ENCODE measurements around the gene GRK5.

Gene GRK5

DNA sequence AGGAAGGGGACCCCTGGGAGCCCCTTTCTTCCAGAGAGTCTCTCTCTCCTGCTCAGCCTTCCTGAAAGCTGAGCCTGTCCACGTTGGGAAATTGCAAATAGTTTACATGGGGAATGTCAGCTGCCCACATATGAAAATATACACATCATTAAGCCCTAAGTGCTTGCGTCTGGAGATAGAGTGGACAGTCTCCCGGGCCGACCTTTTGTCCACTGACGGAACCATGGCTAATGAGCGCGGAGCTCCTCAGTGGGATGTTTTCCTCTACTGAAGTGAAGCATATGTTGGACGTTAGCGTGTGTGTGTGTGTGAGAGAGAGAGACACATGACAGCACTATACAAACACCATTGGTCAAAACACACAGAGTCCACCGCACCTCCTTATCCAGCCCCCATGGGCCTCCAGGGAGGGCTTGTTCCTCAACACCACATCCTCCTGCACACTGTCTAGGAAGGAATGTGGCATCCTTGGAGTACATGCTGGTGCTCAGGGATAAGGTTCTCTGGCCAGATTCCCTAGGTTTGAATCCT, 206.8 kb downstream of the GRK5 start:
- TF ChIP-seq GATA1 (IDR thresholded peaks at IDR 0.05; ENCODE audit: low read depth, low read length) (no peak), POLR2A (IDR thresholded peaks at IDR 0.05; ENCODE audit: low read length) (no peak)
- no peak for DNase-seq

DNA sequence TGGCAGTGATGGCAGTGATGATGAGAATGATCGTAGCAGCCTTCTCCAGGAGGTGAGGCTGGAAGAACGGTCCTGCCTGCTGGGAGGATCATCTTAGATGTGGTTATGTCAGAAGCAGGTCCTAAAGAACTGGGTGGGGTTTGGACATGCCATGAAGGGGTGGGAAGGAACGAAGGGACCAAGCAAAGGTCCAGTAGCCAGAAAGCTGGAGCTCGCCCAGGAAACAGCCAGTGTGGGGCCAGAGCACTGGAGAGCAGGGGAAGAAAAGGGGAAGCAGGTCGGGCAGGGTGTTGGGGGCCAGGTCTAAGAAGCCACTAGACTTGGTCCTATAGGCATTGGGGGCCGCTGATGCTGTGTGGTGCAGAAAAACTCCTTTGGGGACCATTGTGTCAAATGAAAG, 207.8 kb downstream of the GRK5 start:
- no peak for TF ChIP-seq POLR2A (IDR thresholded peaks at IDR 0.05; ENCODE audit: low read length)
- no peak for TF ChIP-seq GATA1 (IDR thresholded peaks at IDR 0.05; ENCODE audit: low read depth, low read length)
- no peak for DNase-seq

DNA sequence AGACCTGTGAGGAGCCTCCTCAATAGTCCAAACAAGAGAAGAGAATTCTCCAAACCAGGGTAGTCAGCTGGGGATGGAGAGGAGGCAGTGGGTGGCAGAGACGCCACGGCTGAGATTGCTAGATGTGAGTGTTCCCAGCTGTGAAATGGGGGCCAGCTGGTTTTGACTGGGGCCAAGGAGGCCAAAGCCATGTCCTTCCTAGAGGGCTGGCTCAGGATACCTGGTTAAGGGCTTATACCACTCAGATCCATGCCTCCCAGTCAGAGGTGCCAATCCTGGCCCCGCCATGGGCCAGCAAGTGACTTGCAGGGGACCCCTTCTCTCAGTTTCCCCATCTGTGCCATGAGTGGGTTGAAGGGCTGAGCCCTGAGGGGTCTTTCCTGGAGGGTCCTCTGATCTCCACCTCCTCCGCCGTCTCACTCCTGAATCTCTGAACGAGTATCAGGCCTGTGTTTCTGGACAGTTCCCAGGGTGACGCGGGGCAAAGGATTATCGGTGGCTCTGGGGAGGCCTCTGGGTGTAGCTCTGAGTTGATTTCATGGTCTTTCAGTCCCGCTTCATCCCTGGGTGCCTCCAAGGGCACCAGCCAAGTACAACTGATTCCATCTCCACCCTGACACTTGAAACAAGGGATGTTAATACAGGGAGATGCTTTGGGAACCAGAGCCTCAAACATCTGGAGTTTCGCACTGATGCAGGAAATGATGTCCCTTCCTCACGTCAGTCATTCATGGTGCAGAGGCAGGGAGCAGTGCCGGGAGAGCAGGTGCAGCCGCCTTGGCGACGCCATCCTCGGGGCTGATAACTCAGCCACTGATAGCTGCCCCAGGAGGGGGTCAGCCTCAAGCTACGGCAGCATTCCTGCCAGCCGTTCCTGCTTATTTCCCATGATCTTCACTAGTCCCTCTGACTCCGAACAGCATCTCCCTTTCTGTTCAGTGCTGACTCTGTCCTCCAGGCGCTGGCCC, 208.4 kb downstream of the GRK5 start:
- TF ChIP-seq POLR2A (IDR thresholded peaks at IDR 0.05; ENCODE audit: low read length) (no peak), GATA1 (IDR thresholded peaks at IDR 0.05; ENCODE audit: low read depth, low read length) (no peak)
- DNase-seq, result no peak

DNA sequence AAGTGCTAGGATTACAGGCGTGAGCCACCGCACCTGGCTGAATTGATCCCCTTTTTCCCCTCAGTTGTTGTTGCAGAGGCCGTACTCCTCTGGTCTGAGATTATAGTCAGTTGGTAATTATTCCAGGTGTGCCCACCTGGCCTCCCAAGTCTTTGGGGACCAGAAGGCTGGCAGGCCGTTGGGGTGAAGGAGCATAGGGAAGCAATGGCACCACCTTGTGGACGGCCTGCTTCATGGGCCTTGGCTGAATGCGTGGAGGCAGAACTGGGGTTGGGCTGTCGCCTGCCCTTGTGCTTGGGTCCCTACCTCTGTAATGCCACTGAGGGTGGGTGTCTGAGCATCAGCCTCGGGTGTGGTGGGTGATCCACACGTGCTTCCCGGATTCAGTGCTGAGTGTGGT, 209.5 kb downstream of the GRK5 start:
- TF ChIP-seq GATA1 (IDR thresholded peaks at IDR 0.05; ENCODE audit: low read depth, low read length), result no peak
- TF ChIP-seq POLR2A (IDR thresholded peaks at IDR 0.05; ENCODE audit: low read length), result no peak
- peak; percentile 52 to 73 for DNase-seq

DNA sequence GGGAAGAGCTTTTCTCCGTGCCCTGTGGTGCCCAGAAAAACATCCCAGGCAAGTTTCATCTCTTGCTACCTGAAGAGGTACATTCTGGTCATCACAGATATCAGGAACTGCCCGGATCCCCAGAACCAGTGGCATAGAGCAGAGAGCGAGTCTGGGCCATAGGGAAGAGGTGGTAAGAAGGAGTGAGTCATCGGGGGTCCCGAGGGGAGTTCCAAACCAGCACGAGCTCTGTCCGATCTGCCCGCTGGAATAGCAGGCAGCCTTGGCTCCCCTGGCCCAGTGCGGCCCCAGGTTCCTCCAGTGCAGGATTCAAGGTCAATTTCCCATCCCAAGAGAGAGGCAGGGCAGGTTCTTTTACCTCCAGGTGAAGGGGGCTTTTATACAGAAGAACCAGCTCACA, 210.5 kb downstream of the GRK5 start:
- TF ChIP-seq POLR2A (IDR thresholded peaks at IDR 0.05; ENCODE audit: low read length), result no peak
- TF ChIP-seq GATA1 (IDR thresholded peaks at IDR 0.05; ENCODE audit: low read depth, low read length), result no peak

DNA sequence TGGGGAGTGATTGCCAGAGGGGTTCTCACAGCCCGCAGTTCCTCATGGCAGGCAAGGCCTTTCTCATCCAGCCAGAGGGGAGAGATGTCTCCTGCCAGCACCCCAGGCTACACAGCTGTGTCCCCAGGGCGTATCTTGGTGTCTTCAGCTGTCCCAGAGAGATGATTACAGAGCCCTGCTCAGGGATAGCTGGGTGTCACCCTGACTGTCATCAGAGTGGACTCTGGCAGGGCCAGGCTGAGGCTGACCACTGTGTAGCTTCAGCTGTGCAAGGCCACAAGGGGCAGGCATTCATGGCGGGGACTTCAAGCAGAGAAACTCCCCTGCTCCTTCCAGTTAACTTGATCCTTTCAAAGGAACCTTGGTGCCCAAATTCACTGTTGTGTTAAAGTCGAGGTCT, 211.0 kb downstream of the GRK5 start:
- no peak for DNase-seq
- TF ChIP-seq POLR2A (IDR thresholded peaks at IDR 0.05; ENCODE audit: low read length), result no peak
- no peak for TF ChIP-seq GATA1 (IDR thresholded peaks at IDR 0.05; ENCODE audit: low read depth, low read length)

More for the DNA sequence above, 210.5 kb downstream of the GRK5 start:
- DNase-seq, result no peak

GRCh38 chr10:119419931-119420330, 212.6 kb downstream of the GRK5 start:
- no peak for DNase-seq
- TF ChIP-seq POLR2A (IDR thresholded peaks at IDR 0.05; ENCODE audit: low read length), result no peak
- no peak for TF ChIP-seq GATA1 (IDR thresholded peaks at IDR 0.05; ENCODE audit: low read depth, low read length)

GRCh38 chr10:119420950-119421875, 213.8 kb downstream of the GRK5 start:
- no peak for DNase-seq
- no peak for TF ChIP-seq GATA1 (IDR thresholded peaks at IDR 0.05; ENCODE audit: low read depth, low read length)
- no peak for TF ChIP-seq POLR2A (IDR thresholded peaks at IDR 0.05; ENCODE audit: low read length)

DNA sequence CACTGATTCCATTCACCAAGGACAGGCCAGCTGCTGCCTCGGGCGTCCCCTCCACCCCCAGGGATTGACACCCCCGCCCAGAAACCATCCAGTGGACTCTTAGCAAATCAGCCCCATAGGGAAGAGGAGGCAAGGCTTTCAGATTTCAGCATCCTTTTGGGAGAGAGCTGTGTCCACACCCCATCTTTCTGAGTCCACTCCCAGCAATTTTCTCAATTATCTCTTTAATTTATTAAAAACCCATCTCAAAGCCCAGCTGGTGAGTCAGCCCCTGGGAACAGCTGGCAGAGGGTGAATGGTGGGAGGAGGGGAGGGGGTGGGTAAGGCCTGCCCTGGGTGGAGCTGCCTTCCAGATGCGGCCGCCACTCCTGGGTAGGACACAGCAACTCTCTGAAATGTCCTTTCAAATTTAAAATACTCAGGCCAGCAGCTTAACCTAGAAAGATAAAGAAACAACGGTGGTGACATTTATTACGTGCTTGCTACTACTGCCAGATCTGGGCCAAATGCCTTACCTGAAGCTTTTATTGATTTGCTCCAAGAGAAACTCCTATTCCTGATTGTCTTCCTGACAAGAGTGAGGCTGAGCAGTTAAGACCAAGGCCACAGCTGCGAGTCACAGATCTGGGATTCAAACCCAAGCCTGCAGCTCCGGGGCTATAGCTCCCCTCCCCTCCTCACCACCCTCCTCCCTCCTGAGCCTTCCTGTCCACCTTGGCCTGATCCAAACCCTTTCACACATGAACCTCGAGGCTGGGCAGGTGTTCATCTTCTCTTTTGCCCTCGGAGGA, 214.7 kb downstream of the GRK5 start:
- no peak for DNase-seq
- TF ChIP-seq POLR2A (IDR thresholded peaks at IDR 0.05; ENCODE audit: low read length), result no peak
- TF ChIP-seq GATA1 (IDR thresholded peaks at IDR 0.05; ENCODE audit: low read depth, low read length), result no peak

GRCh38 chr10:119422682-119423509, 215.5 kb downstream of the GRK5 start:
- no peak for TF ChIP-seq POLR2A (IDR thresholded peaks at IDR 0.05; ENCODE audit: low read length)
- no peak for TF ChIP-seq GATA1 (IDR thresholded peaks at IDR 0.05; ENCODE audit: low read depth, low read length)
- no peak for DNase-seq

GRCh38 chr10:119423510-119424257, 216.3 kb downstream of the GRK5 start:
- no peak for TF ChIP-seq GATA1 (IDR thresholded peaks at IDR 0.05; ENCODE audit: low read depth, low read length)
- TF ChIP-seq POLR2A (IDR thresholded peaks at IDR 0.05; ENCODE audit: low read length), result no peak

More at GRCh38 chr10:119423510-119424257, 216.3 kb downstream of the GRK5 start:
- no peak for DNase-seq

All from erythroblast (primary cell).